Panc1 (cell line): ENCODE measurements around the gene CLCF1. TPM values are rescaled to one million over a fixed set of nuclear protein-coding genes. Genes with fewer than 3 reads are reported as not detected.
A peak's percentile ranks its signal among the peaks of the same experiment; 100 is the strongest.

Experiments
- ATAC-seq: fragments of 200-7000 bp; cut with Tn5 transposase; 2 replicates; pipeline ENCODE4 v1.9.1; 2020; ENCODE audit warnings: mild to moderate bottlenecking, moderate library complexity
- BruUV-seq: library from RNA; stranded (reverse); fragments of 400-500 nt; replicated peaks from 2 replicates; lab custom pipeline; 2021; lab: Mats Ljungman, UMichigan
- CTCF ChIA-PET: fragments of 300-600 bp; sonication (Branson Sonifier 250); formaldehyde crosslinking; loops from one replicate; lab custom pipeline; 2022; ENCODE audit warnings: antibody characterized with exemption; lab: Charles Lee
- POLR2A ChIA-PET: fragments of 300-600 bp; sonication (Branson Sonifier 250); formaldehyde crosslinking; loops from one replicate; lab custom pipeline; 2022; ENCODE audit warnings: antibody characterized with exemption; lab: Charles Lee
- DNase-seq: peaks from one replicate; pipeline ENCODE4 v3.0.0-alpha.2; 2010; ENCODE audit warnings: low read depth, low spot score
- H3K27ac ChIP-seq: 2 replicates; pipeline ENCODE4 v1.5.1; 2011; ENCODE audit warnings: mild to moderate bottlenecking, low read length, inconsistent platforms
- H3K27me3 ChIP-seq: fragments of 200-500 bp; sonication (Bioruptor generic); 2 replicates; pipeline ENCODE4 v1.6.0; 2014; ENCODE audit warnings: low read length, inconsistent platforms; ENCODE audit not compliant: control insufficient read depth, insufficient read depth
- H3K36me3 ChIP-seq: fragments of 200-500 bp; sonication (Bioruptor generic); 2 replicates; pipeline ENCODE4 v1.5.1; 2014; ENCODE audit warnings: inconsistent platforms, mild to moderate bottlenecking, low read length, moderate library complexity; ENCODE audit not compliant: control insufficient read depth, insufficient read depth
- H3K4me1 ChIP-seq: 2 replicates; pipeline ENCODE4 v1.5.1; 2011; ENCODE audit warnings: inconsistent platforms, mild to moderate bottlenecking, low read length, moderate library complexity; ENCODE audit not compliant: control insufficient read depth, insufficient read depth
- H3K4me3 ChIP-seq, 2 experiments: 2 replicates each; pipeline ENCODE4 v1.5.1; 2011 to 2012; ENCODE audit warnings: low read depth in 2 of 2, low read length in 2 of 2, mild to moderate bottlenecking in 2 of 2, inconsistent platforms in 1 of 2, moderate library complexity in 1 of 2
- H3K9me3 ChIP-seq: fragments of 200-500 bp; sonication (Bioruptor generic); 2 replicates; pipeline ENCODE4 v1.5.1; 2014; ENCODE audit warnings: low read depth, mild to moderate bottlenecking, inconsistent platforms, low read length, moderate library complexity; ENCODE audit not compliant: control insufficient read depth, insufficient read depth
- CTCF ChIP-seq: fragments of 450-650 bp; IDR thresholded peaks from 2 replicates; pipeline ENCODE4 v1.5.1; 2017; ENCODE audit warnings: mild to moderate bottlenecking
- POLR2AphosphoS5 ChIP-seq: IDR thresholded peaks from 2 replicates; pipeline ENCODE4 v1.6.1; 2012; ENCODE audit warnings: mild to moderate bottlenecking, low read depth, low read length, moderate library complexity
- REST ChIP-seq, 2 experiments: IDR thresholded peaks; 2 replicates each; pipeline ENCODE4 v1.6.1; 2011 to 2012; ENCODE audit warnings: low read depth in 2 of 2, control low read depth in 1 of 2, low read length in 1 of 2, mild to moderate bottlenecking in 1 of 2, moderate library complexity in 1 of 2; ENCODE audit not compliant: insufficient read depth in 1 of 2
- SIN3A ChIP-seq: IDR thresholded peaks from 2 replicates; pipeline ENCODE4 v1.6.1; 2012; ENCODE audit warnings: low read depth, mild to moderate bottlenecking, low read length, moderate library complexity, borderline replicate concordance; ENCODE audit not compliant: insufficient read depth
- TCF7L2 ChIP-seq: IDR thresholded peaks from 2 replicates; pipeline ENCODE4 v1.6.1; 2011; ENCODE audit warnings: mild to moderate bottlenecking, low read depth, low read length, inconsistent platforms
- in situ Hi-C: cut with HindIII; loops from 2 replicates; pipeline ENCODE4 v1.10.0; 2016; ENCODE audit warnings: low sequenced_read_pairs, low pct_unique_long_range_greater_than_20kb
- intact Hi-C: fragments of 100-400 bp; cut with micrococcal nuclease; formaldehyde crosslinking; loops from one replicate; pipeline ENCODE4 v1.10.0; 2022; ENCODE audit not compliant: unreplicated experiment
- total RNA-seq: library from RNA; stranded (reverse); gene quantifications from one replicate; pipeline ENCODE4 v1.2.1, GENCODE V29; 2021; ENCODE audit not compliant: unreplicated experiment

CLCF1 gene
- total RNA-seq, 1 experiment from 2014 or later, result 9.3 TPM

- POLR2A ChIA-PET, result interaction anchor here (0.6 kb wide), 1 partner anchor 271 kb away, joined by 3 read pairs; no protein-coding TSS in a partner anchor
- in situ Hi-C loops, result no loop called here
- TF ChIP-seq TCF7L2 (no peak), REST (IDR thresholded peaks at IDR 0.05; ENCODE audit: insufficient read depth in 1 of 2, low read depth in 2 of 2, low read length in 1 of 2) (no peak), SIN3A (no peak), CTCF (no peak), POLR2AphosphoS5 (no peak)
- H3K27ac ChIP-seq, result peak overlapping the region; percentile 88
- peak; percentile 18; the same call in 1 of the 2 replicates for ATAC-seq
- H3K36me3 ChIP-seq, result no peaks in the 10 kb centered on the region; the same call in none of the 2 replicates
- no peak for DNase-seq
- no TSS peak for BruUV-seq
- H3K9me3 ChIP-seq, result no peaks in the 10 kb centered on the region
- H3K4me1 ChIP-seq, result peaks cover 16% of the 10 kb centered on the region
- intact Hi-C loops, result no loop called here
- CTCF ChIA-PET, result interaction anchor here (0.5 to 0.6 kb wide), 2 partner anchors 116 to 312 kb away, joined by 3 to 4 read pairs; no protein-coding TSS in a partner anchor
- H3K27me3 ChIP-seq, result no peaks in the 10 kb centered on the region
- peak overlapping the region; percentile 87 to 100 for H3K4me3 ChIP-seq
Measured at GRCh38 chr11:67392183-67392715, 18.9 kb upstream of the CLCF1 start.

- peak within 1 kb of the TSS; percentile 88 for H3K27ac ChIP-seq
- BruUV-seq, result TSS peak; percentile 94
- no peaks in the 10 kb centered on the region for H3K9me3 ChIP-seq
- no peak for TF ChIP-seq TCF7L2
- no peak for TF ChIP-seq CTCF
- TF ChIP-seq SIN3A, result peak; percentile 98; the same call in 1 of the 2 replicates
- TF ChIP-seq POLR2AphosphoS5, result peak; percentile 89
- TF ChIP-seq REST (IDR thresholded peaks at IDR 0.05; ENCODE audit: insufficient read depth in 1 of 2, low read depth in 2 of 2, low read length in 1 of 2), result peak in 1 of 2 experiments; percentile 54; a peak in 1 of 4 replicates
- H3K36me3 ChIP-seq, result no peaks in the 10 kb centered on the region; the same call in 1 of the 2 replicates
- ATAC-seq (peak; percentile 83), DNase-seq (peak; percentile 36)
- H3K4me3 ChIP-seq, result peak within 1 kb of the TSS; percentile 87 to 100
- intact Hi-C loops (no loop called here), in situ Hi-C loops (no loop called here)
- CTCF ChIA-PET, result interaction anchor here (0.5 kb wide), 1 partner anchor 311 kb away, joined by 4 read pairs; no protein-coding TSS in a partner anchor
- H3K4me1 ChIP-seq, result peaks cover 12% of the 10 kb centered on the region
- POLR2A ChIA-PET, result interaction anchor here (0.6 kb wide), 1 partner anchor 270 kb away, joined by 3 read pairs; no protein-coding TSS in a partner anchor
- H3K27me3 ChIP-seq, result no peaks in the 10 kb centered on the region
Measured at GRCh38 chr11:67391304-67392182, 18.1 kb upstream of the CLCF1 start, which contains the start of gene RAD9A. RAD9A (plus strand) TSS chr11:67391986; CDS start chr11:67392045, 59 bp downstream.
